Measurements from ENCODE around the gene OVOL1. TPM values are rescaled to one million over a fixed set of nuclear protein-coding genes. Genes with fewer than 3 reads are reported as not detected.

Gene OVOL1
- total RNA-seq, 1 donor: 0.27 TPM

- no peak for DNase-seq (ENCODE audit: low read depth in 2 of 3, low spot score in 2 of 3)
Observed at GRCh38 chr11:65790902-65791650, 4.2 kb downstream of the OVOL1 start.

GRCh38 chr11:65791719-65792213 is 4.9 kb downstream of the OVOL1 start:
- DNase-seq (ENCODE audit: low read depth in 2 of 3, low spot score in 2 of 3): peak in 2 of 3 donors; percentile 61 to 85

- DNase-seq (ENCODE audit: low read depth in 2 of 3, low spot score in 2 of 3): no peak
Observed at GRCh38 chr11:65792456-65792855, 5.6 kb downstream of the OVOL1 start.

GRCh38 chr11:65793144-65793581 is 6.3 kb downstream of the OVOL1 start:
- no peak for DNase-seq (ENCODE audit: low read depth in 2 of 3, low spot score in 2 of 3)

GRCh38 chr11:65793625-65794400 is 7.0 kb downstream of the OVOL1 start:
- no peak for DNase-seq (ENCODE audit: low read depth in 2 of 3, low spot score in 2 of 3)

- no peak for DNase-seq (ENCODE audit: low read depth in 2 of 3, low spot score in 2 of 3)
Observed at GRCh38 chr11:65794570-65795510, 8.0 kb downstream of the OVOL1 start.

GRCh38 chr11:65796726-65797601 is 10.1 kb downstream of the OVOL1 start:
- DNase-seq (ENCODE audit: low read depth in 2 of 3, low spot score in 2 of 3): no peak

GRCh38 chr11:65797711-65798110 is 10.8 kb downstream of the OVOL1 start:
- no peak for DNase-seq (ENCODE audit: low read depth in 2 of 3, low spot score in 2 of 3)

GRCh38 chr11:65798882-65799281 is 12.0 kb downstream of the OVOL1 start:
- DNase-seq (ENCODE audit: low read depth in 2 of 3, low spot score in 2 of 3): no peak

- DNase-seq (ENCODE audit: low read depth in 2 of 3, low spot score in 2 of 3): no peak
Observed at GRCh38 chr11:65801153-65801987, 14.5 kb downstream of the OVOL1 start.

- DNase-seq (ENCODE audit: low read depth in 2 of 3, low spot score in 2 of 3): no peak
Observed at GRCh38 chr11:65802841-65803240, 16.0 kb downstream of the OVOL1 start.

GRCh38 chr11:65803797-65804492 is 17.1 kb downstream of the OVOL1 start:
- no peak for DNase-seq (ENCODE audit: low read depth in 2 of 3, low spot score in 2 of 3)

GRCh38 chr11:65806979-65807378 is 20.1 kb downstream of the OVOL1 start:
- DNase-seq (ENCODE audit: low read depth in 2 of 3, low spot score in 2 of 3): peak in 1 of 3 donors; percentile 24

- no peak for DNase-seq (ENCODE audit: low read depth in 2 of 3, low spot score in 2 of 3)
Observed at GRCh38 chr11:65808744-65809341, 22.0 kb downstream of the OVOL1 start.

- no peak for DNase-seq (ENCODE audit: low read depth in 2 of 3, low spot score in 2 of 3)
Observed at GRCh38 chr11:65809496-65809895, 22.6 kb downstream of the OVOL1 start.

- DNase-seq (ENCODE audit: low read depth in 2 of 3, low spot score in 2 of 3): peak in 1 of 3 donors; percentile 42
Observed at GRCh38 chr11:65810046-65810868, 23.4 kb downstream of the OVOL1 start.

Measured in hematopoietic multipotent progenitor cell (in vitro differentiated cells).